Activated B cell treated with CpG ODN at 0.5 μM for 24 hours (primary cell): ENCODE results near the gene AS3MT. TPM values are rescaled to one million over a fixed set of nuclear protein-coding genes. Genes with fewer than 3 reads are reported as not detected.

Experiments used
- ATAC-seq: fragments of 200-7000 bp; cut with Tn5 transposase; one replicate; pipeline ENCODE4 v1.10.0; 2021; ENCODE audit warnings: low read depth, mild to moderate bottlenecking, moderate library complexity
- CTCF ChIA-PET: fragments of 350-600 bp; sonication (Branson Sonifier 250); formaldehyde crosslinking; loops from one replicate; lab custom pipeline; 2021; ENCODE audit warnings: antibody characterized with exemption; lab: Charles Lee
- POLR2A ChIA-PET: fragments of 350-600 bp; sonication (Branson Sonifier 250); formaldehyde crosslinking; loops from one replicate; lab custom pipeline; 2021; ENCODE audit warnings: antibody characterized with exemption; lab: Charles Lee
- DNase-seq: peaks from one replicate; pipeline ENCODE4 v3.0.0; 2022
- H3K27ac Mint-ChIP-seq: one replicate; pipeline ENCODE4 v1.8.0; 2020; ENCODE audit warnings: mixed read lengths
- H3K27me3 Mint-ChIP-seq: one replicate; pipeline ENCODE4 v1.8.0; 2021; ENCODE audit warnings: mixed read lengths
- H3K36me3 Mint-ChIP-seq: one replicate; pipeline ENCODE4 v1.8.0; 2021; ENCODE audit warnings: low read depth, mixed read lengths
- H3K4me1 Mint-ChIP-seq: one replicate; pipeline ENCODE4 v1.8.0; 2021; ENCODE audit warnings: mixed read lengths
- H3K4me3 Mint-ChIP-seq: one replicate; pipeline ENCODE4 v1.8.0; 2020; ENCODE audit warnings: mild to moderate bottlenecking, mixed read lengths
- H3K9me3 Mint-ChIP-seq: one replicate; pipeline ENCODE4 v1.8.0; 2020; ENCODE audit warnings: mixed read lengths
- CTCF ChIP-seq: fragments of 200-600 bp; IDR thresholded peaks from one replicate; pipeline ENCODE4 v1.8.0; 2022; ENCODE audit warnings: antibody characterized with exemption, mild to moderate bottlenecking
- intact Hi-C: fragments of 100-400 bp; cut with micrococcal nuclease; formaldehyde crosslinking; loops from one replicate; pipeline ENCODE4 v1.15.1; 2024
- total RNA-seq: library from RNA; stranded (reverse); gene quantifications from 2 replicates; pipeline ENCODE4 v1.2.3, GENCODE V29; 2022

AS3MT gene
- total RNA-seq, 1 donor from 2014 or later = 0.31 TPM

- ChIA-PET POLR2A (no interaction called here), CTCF (no interaction called here)
- no peak for DNase-seq
- Mint-ChIP-seq H3K27ac (no peak overlapping the region), H3K4me1 (no peaks in the 10 kb centered on the region), H3K36me3 (peaks cover 2% of the 10 kb centered on the region), H3K9me3 (no peaks in the 10 kb centered on the region), H3K27me3 (no peaks in the 10 kb centered on the region), H3K4me3 (no peak overlapping the region)
- ATAC-seq = no peak
- intact Hi-C loops = no loop called here
- TF ChIP-seq CTCF = no peak
Measured at GRCh38 chr10:102945449-102945848, 76.2 kb downstream of the AS3MT start.

DNA sequence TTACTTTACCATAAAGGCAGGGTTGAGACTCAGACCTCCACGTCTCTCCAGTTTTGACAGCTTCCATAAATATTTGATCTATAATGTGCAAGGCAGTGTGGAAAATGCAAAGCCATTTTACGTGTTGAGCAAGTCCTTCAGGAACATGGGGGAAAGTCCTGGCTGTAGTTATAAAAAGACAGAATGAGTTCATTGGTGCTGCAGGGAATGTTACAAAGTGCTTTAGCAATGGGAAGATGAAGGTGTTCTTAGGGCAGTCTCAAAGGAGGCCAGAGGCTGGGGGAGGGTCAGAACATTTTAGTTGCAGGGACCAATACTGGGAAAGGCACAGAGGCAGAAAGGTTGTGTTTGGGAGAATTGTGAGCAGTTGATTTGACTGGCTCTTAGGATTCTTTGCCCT, 76.7 kb downstream of the AS3MT start:
- no peaks in the 10 kb centered on the region for H3K27me3 Mint-ChIP-seq
- no peak overlapping the region for H3K27ac Mint-ChIP-seq
- DNase-seq = no peak
- ATAC-seq = no peak
- intact Hi-C loops = no loop called here
- H3K9me3 Mint-ChIP-seq = no peaks in the 10 kb centered on the region
- ChIA-PET POLR2A (no interaction called here), CTCF (no interaction called here)
- no peaks in the 10 kb centered on the region for H3K4me1 Mint-ChIP-seq
- H3K4me3 Mint-ChIP-seq = no peak overlapping the region
- H3K36me3 Mint-ChIP-seq = peaks cover 2% of the 10 kb centered on the region
- TF ChIP-seq CTCF = no peak

GRCh38 chr10:102946992-102947391, 77.7 kb downstream of the AS3MT start:
- ChIA-PET CTCF (no interaction called here), POLR2A (no interaction called here)
- ATAC-seq (no peak), DNase-seq (no peak)
- Mint-ChIP-seq H3K9me3 (no peaks in the 10 kb centered on the region), H3K36me3 (peaks cover 2% of the 10 kb centered on the region), H3K27me3 (no peaks in the 10 kb centered on the region), H3K4me3 (no peak overlapping the region), H3K4me1 (no peaks in the 10 kb centered on the region), H3K27ac (no peak overlapping the region)
- no peak for TF ChIP-seq CTCF
- intact Hi-C loops = no loop called here

DNA sequence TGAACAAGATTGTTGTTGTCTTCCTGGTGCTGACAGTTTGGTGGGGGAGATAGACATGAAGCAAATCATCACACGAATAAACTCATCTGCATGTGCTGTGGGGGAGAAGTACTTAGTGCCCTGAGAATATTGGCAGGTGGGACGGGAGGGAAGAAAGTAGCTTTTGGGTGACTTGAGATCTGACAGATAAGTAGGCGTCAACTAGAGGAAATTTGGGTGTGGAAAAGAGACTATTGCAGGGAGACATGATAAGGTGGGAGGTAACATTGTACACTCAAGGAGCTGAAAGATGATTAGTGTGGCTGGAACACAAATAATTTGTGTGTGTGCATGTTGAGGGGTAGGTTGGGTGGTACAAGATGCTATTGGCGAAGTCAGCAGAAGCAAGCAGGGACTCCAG, 78.9 kb downstream of the AS3MT start:
- DNase-seq = no peak
- intact Hi-C loops = no loop called here
- H3K27me3 Mint-ChIP-seq = no peaks in the 10 kb centered on the region
- no peak for TF ChIP-seq CTCF
- H3K9me3 Mint-ChIP-seq = no peaks in the 10 kb centered on the region
- peaks cover 2% of the 10 kb centered on the region for H3K36me3 Mint-ChIP-seq
- H3K4me1 Mint-ChIP-seq = no peaks in the 10 kb centered on the region
- no peak overlapping the region for H3K4me3 Mint-ChIP-seq
- ATAC-seq = no peak
- CTCF ChIA-PET = no interaction called here
- H3K27ac Mint-ChIP-seq = no peak overlapping the region
- POLR2A ChIA-PET = no interaction called here

GRCh38 chr10:102948786-102949185, 79.5 kb downstream of the AS3MT start:
- intact Hi-C loops = no loop called here
- DNase-seq (no peak), ATAC-seq (no peak)
- Mint-ChIP-seq H3K4me1 (no peaks in the 10 kb centered on the region), H3K36me3 (peaks cover 2% of the 10 kb centered on the region), H3K4me3 (no peak overlapping the region), H3K27ac (no peak overlapping the region), H3K27me3 (no peaks in the 10 kb centered on the region), H3K9me3 (no peaks in the 10 kb centered on the region)
- ChIA-PET POLR2A (no interaction called here), CTCF (no interaction called here)
- TF ChIP-seq CTCF = no peak
